Mesendoderm (in vitro differentiated cells): Measurements from ENCODE around the gene C5orf15.
"Not testable (repeated sequence)": the region's sequence is repeated elsewhere in the genome, so short reads cannot be mapped to it uniquely, and the experiment has no call there.

ENCODE experiments used
- DNase-seq: peaks from one replicate; pipeline ENCODE4 v3.0.0; 2013
- H2AK5ac ChIP-seq: 2 replicates; pipeline ENCODE4 v1.6.1; 2013; ENCODE audit warnings: low read length, inconsistent platforms
- H2BK120ac ChIP-seq: 2 replicates; pipeline ENCODE4 v1.6.1; 2013; ENCODE audit warnings: low read depth, mild to moderate bottlenecking, low read length, moderate library complexity, mixed read lengths
- H2BK15ac ChIP-seq: replicated peaks from 2 replicates; pipeline ENCODE4 v1.6.1; 2013; ENCODE audit warnings: low read depth, mild to moderate bottlenecking, moderate library complexity
- H2BK5ac ChIP-seq: 2 replicates; pipeline ENCODE4 v1.6.1; 2013; ENCODE audit warnings: low read length, inconsistent platforms
- H3K18ac ChIP-seq: 2 replicates; pipeline ENCODE4 v1.6.1; 2013; ENCODE audit warnings: mild to moderate bottlenecking, low read length, mixed read lengths
- H3K23ac ChIP-seq: one replicate; pipeline ENCODE4 v1.6.1; 2013; ENCODE audit warnings: low read length
- H3K27ac ChIP-seq: 2 replicates; pipeline ENCODE4 v1.5.1; 2013; ENCODE audit warnings: low read depth, mild to moderate bottlenecking, inconsistent platforms, low read length, moderate library complexity
- H3K27me3 ChIP-seq: 2 replicates; pipeline ENCODE4 v1.6.1; 2013; ENCODE audit warnings: low read length, control low read depth, mild to moderate bottlenecking, inconsistent platforms; ENCODE audit not compliant: insufficient read depth, poor library complexity
- H3K36me3 ChIP-seq: 2 replicates; pipeline ENCODE4 v1.6.1; 2013; ENCODE audit warnings: low read length, inconsistent platforms; ENCODE audit not compliant: control insufficient read depth, insufficient read depth
- H3K4ac ChIP-seq: one replicate; pipeline ENCODE4 v1.6.1; 2013; ENCODE audit warnings: low read depth, mild to moderate bottlenecking, low read length, moderate library complexity
- H3K4me1 ChIP-seq: 2 replicates; pipeline ENCODE4 v1.6.1; 2013; ENCODE audit warnings: low read depth, low read length, inconsistent platforms; ENCODE audit not compliant: control insufficient read depth
- H3K4me2 ChIP-seq: 2 replicates; pipeline ENCODE4 v1.6.1; 2013; ENCODE audit warnings: low read length
- H3K4me3 ChIP-seq: 2 replicates; pipeline ENCODE4 v1.5.1; 2013; ENCODE audit warnings: mild to moderate bottlenecking, low read length
- H3K56ac ChIP-seq: one replicate; pipeline ENCODE4 v1.6.1; 2013; ENCODE audit warnings: low read length
- H3K79me1 ChIP-seq: 2 replicates; pipeline ENCODE4 v1.6.1; 2013; ENCODE audit warnings: low read length, inconsistent platforms
- H3K79me2 ChIP-seq: 2 replicates; pipeline ENCODE4 v1.6.1; 2013; ENCODE audit warnings: mild to moderate bottlenecking, low read length; ENCODE audit not compliant: control insufficient read depth, insufficient read depth
- H3K9ac ChIP-seq: 2 replicates; pipeline ENCODE4 v1.6.1; 2013; ENCODE audit warnings: low read length, inconsistent platforms
- H4K5ac ChIP-seq: one replicate; pipeline ENCODE4 v1.6.1; 2013; ENCODE audit warnings: low read length
- H4K8ac ChIP-seq: one replicate; pipeline ENCODE4 v1.6.1; 2013; ENCODE audit warnings: low read depth, mild to moderate bottlenecking, control low read depth, low read length, moderate library complexity
- WGBS: extraction: QIAGEN DNeasy Blood & Tissue Kit; methylation state at CpG from one replicate; pipeline ENCODE4 v1.1.7; 2013; ENCODE audit warnings: low lambda C conversion rate, missing lambda C conversion rate; ENCODE audit not compliant: insufficient coverage; ENCODE audit errors: extremely low coverage; 5-methylcytosine and 5-hydroxymethylcytosine counted together

C5orf15 gene

GRCh38 chr5:133957591-133957990, 10.8 kb downstream of the C5orf15 start:
- Histone ChIP-seq H2BK5ac (no peak overlapping the region), H3K27me3 (no peaks in the 10 kb centered on the region), H4K5ac (no peak overlapping the region), H3K18ac (no peak overlapping the region), H3K56ac (no peak overlapping the region), H3K79me2 (no peaks in the 10 kb centered on the region), H4K8ac (no peak overlapping the region), H2BK120ac (no peak overlapping the region), H3K4ac (no peak overlapping the region), H2BK15ac (no peak overlapping the region), H3K36me3 (no peaks in the 10 kb centered on the region), H3K79me1 (peaks cover 2% of the 10 kb centered on the region), H3K4me2 (no peak overlapping the region), H3K4me1 (no peaks in the 10 kb centered on the region), H3K9ac (no peak overlapping the region), H2AK5ac (no peak overlapping the region), H3K27ac (no peak overlapping the region), H3K23ac (no peak overlapping the region), H3K4me3 (no peak overlapping the region)
- no peak for DNase-seq
- WGBS, result no CpG with 5 or more reads among the region's 1 CpG

- no peak overlapping the region for H3K4ac ChIP-seq
- no peak overlapping the region for H3K27ac ChIP-seq
- H2AK5ac ChIP-seq, result no peak overlapping the region
- no peak overlapping the region for H3K4me3 ChIP-seq
- no peaks in the 10 kb centered on the region for H3K27me3 ChIP-seq
- DNase-seq, result no peak
- no peak overlapping the region for H4K8ac ChIP-seq
- H3K23ac ChIP-seq, result no peak overlapping the region
- no peak overlapping the region for H3K18ac ChIP-seq
- no peaks in the 10 kb centered on the region for H3K36me3 ChIP-seq
- H3K79me1 ChIP-seq, result no peaks in the 10 kb centered on the region
- H3K79me2 ChIP-seq, result no peaks in the 10 kb centered on the region
- H3K56ac ChIP-seq, result no peak overlapping the region
- no peak overlapping the region for H3K4me2 ChIP-seq
- H2BK120ac ChIP-seq, result no peak overlapping the region
- H3K9ac ChIP-seq, result no peak overlapping the region
- H3K4me1 ChIP-seq, result no peaks in the 10 kb centered on the region
- no peak overlapping the region for H4K5ac ChIP-seq
- no peak overlapping the region for H2BK5ac ChIP-seq
- H2BK15ac ChIP-seq, result no peak overlapping the region
- no CpG with 5 or more reads among the region's 4 CpGs for WGBS
Observed at GRCh38 chr5:133957080-133957479, 11.3 kb downstream of the C5orf15 start.

- H2AK5ac ChIP-seq, H3K79me2 ChIP-seq, H3K4me1 ChIP-seq, H3K79me1 ChIP-seq, H3K4ac ChIP-seq, H3K4me3 ChIP-seq, H3K23ac ChIP-seq, H2BK15ac ChIP-seq, H3K36me3 ChIP-seq, H2BK5ac ChIP-seq, H3K18ac ChIP-seq, H3K27ac ChIP-seq, H2BK120ac ChIP-seq, H3K27me3 ChIP-seq, H3K9ac ChIP-seq, H4K8ac ChIP-seq, H3K4me2 ChIP-seq, DNase-seq, H3K56ac ChIP-seq, H4K5ac ChIP-seq: not testable (repeated sequence)
- WGBS, result no CpG with 5 or more reads among the region's 1 CpG
Observed at GRCh38 chr5:133956196-133956595, 12.2 kb downstream of the C5orf15 start.

- H4K8ac ChIP-seq, result no peak overlapping the region
- no peak overlapping the region for H3K4me3 ChIP-seq
- H3K9ac ChIP-seq, result no peak overlapping the region
- H3K27ac ChIP-seq, result no peak overlapping the region
- no peaks in the 10 kb centered on the region for H3K27me3 ChIP-seq
- H2AK5ac ChIP-seq, result no peak overlapping the region
- no peak overlapping the region for H3K4me2 ChIP-seq
- no peaks in the 10 kb centered on the region for H3K79me1 ChIP-seq
- no peaks in the 10 kb centered on the region for H3K4me1 ChIP-seq
- H3K18ac ChIP-seq, result no peak overlapping the region
- no peak overlapping the region for H2BK15ac ChIP-seq
- no peak overlapping the region for H3K23ac ChIP-seq
- no peaks in the 10 kb centered on the region for H3K36me3 ChIP-seq
- no CpG with 5 or more reads among the region's 10 CpGs for WGBS
- no peak overlapping the region for H2BK120ac ChIP-seq
- no peak overlapping the region for H3K4ac ChIP-seq
- no peak overlapping the region for H2BK5ac ChIP-seq
- no peak overlapping the region for H3K56ac ChIP-seq
- H3K79me2 ChIP-seq, result no peaks in the 10 kb centered on the region
- no peak for DNase-seq
- no peak overlapping the region for H4K5ac ChIP-seq
Observed at GRCh38 chr5:133953568-133954145, 14.8 kb downstream of the C5orf15 start.

- Histone ChIP-seq H3K27ac (no peak overlapping the region), H3K4me3 (no peak overlapping the region), H3K9ac (no peak overlapping the region), H3K18ac (no peak overlapping the region), H2AK5ac (no peak overlapping the region), H2BK120ac (no peak overlapping the region), H4K8ac (no peak overlapping the region), H3K4me1 (no peaks in the 10 kb centered on the region), H3K56ac (no peak overlapping the region), H3K36me3 (no peaks in the 10 kb centered on the region), H3K23ac (no peak overlapping the region), H3K79me1 (no peaks in the 10 kb centered on the region), H4K5ac (no peak overlapping the region), H3K4me2 (no peak overlapping the region), H2BK5ac (no peak overlapping the region), H3K27me3 (no peaks in the 10 kb centered on the region), H3K4ac (no peak overlapping the region), H3K79me2 (no peaks in the 10 kb centered on the region), H2BK15ac (no peak overlapping the region)
- no CpG with 5 or more reads among the region's 10 CpGs for WGBS
- DNase-seq, result no peak
Observed at GRCh38 chr5:133952729-133953567, 15.5 kb downstream of the C5orf15 start.
